ENCODE data around the gene MRPL53.
A peak's percentile ranks its signal among the peaks of the same experiment; 100 is the strongest.

Gene MRPL53

GRCh38 chr2:74513605-74514367 is 41.3 kb upstream of the MRPL53 start:
- Mint-ChIP-seq H3K4me3 (peak overlapping the region in 1 of 3 experiments; percentile 19), H3K27me3 (ENCODE audit: low read depth) (peaks cover 99% of the 10 kb centered on the region), H3K27ac (no peak overlapping the region), H3K4me1 (no peaks in the 10 kb centered on the region), H3K9me3 (no peaks in the 10 kb centered on the region), H3K36me3 (ENCODE audit: low read depth) (no peaks in the 10 kb centered on the region)
- no peak for TF ChIP-seq CTCF (IDR thresholded peaks at IDR 0.05; ENCODE audit: unreplicated experiment in 3 of 3)

- Mint-ChIP-seq H3K4me3 (peak overlapping the region in 1 of 3 experiments; percentile 31), H3K9me3 (no peaks in the 10 kb centered on the region), H3K27me3 (ENCODE audit: low read depth) (peaks cover 99% of the 10 kb centered on the region), H3K36me3 (ENCODE audit: low read depth) (no peaks in the 10 kb centered on the region), H3K4me1 (peaks cover 4% of the 10 kb centered on the region), H3K27ac (no peak overlapping the region)
- TF ChIP-seq CTCF (IDR thresholded peaks at IDR 0.05; ENCODE audit: unreplicated experiment in 3 of 3), result no peak
Measured at GRCh38 chr2:74512744-74513604, 40.5 kb upstream of the MRPL53 start.

GRCh38 chr2:74511104-74511989 is 38.9 kb upstream of the MRPL53 start:
- no peaks in the 10 kb centered on the region for H3K9me3 Mint-ChIP-seq

GRCh38 chr2:74510272-74510671 is 37.8 kb upstream of the MRPL53 start:
- no peak overlapping the region for H3K27ac Mint-ChIP-seq
- H3K36me3 Mint-ChIP-seq (ENCODE audit: low read depth), result peaks cover 19% of the 10 kb centered on the region
- H3K27me3 Mint-ChIP-seq (ENCODE audit: low read depth), result peaks cover 94% of the 10 kb centered on the region
- TF ChIP-seq CTCF (IDR thresholded peaks at IDR 0.05; ENCODE audit: unreplicated experiment in 3 of 3), result no peak
- H3K9me3 Mint-ChIP-seq, result no peaks in the 10 kb centered on the region
- H3K4me3 Mint-ChIP-seq, result no peak overlapping the region
- peaks cover 18% of the 10 kb centered on the region for H3K4me1 Mint-ChIP-seq

More at GRCh38 chr2:74511104-74511989, 38.9 kb upstream of the MRPL53 start:
- Mint-ChIP-seq H3K36me3 (ENCODE audit: low read depth) (peaks cover 13% of the 10 kb centered on the region), H3K27me3 (ENCODE audit: low read depth) (peaks cover 98% of the 10 kb centered on the region), H3K4me1 (peaks cover 17% of the 10 kb centered on the region), H3K4me3 (no peak overlapping the region), H3K27ac (no peak overlapping the region)
- no peak for TF ChIP-seq CTCF (IDR thresholded peaks at IDR 0.05; ENCODE audit: unreplicated experiment in 3 of 3)

- peaks cover 31% of the 10 kb centered on the region for H3K36me3 Mint-ChIP-seq (ENCODE audit: low read depth)
- peaks cover 34% of the 10 kb centered on the region for H3K4me1 Mint-ChIP-seq
- TF ChIP-seq CTCF (IDR thresholded peaks at IDR 0.05; ENCODE audit: unreplicated experiment in 3 of 3), result no peak
- peak overlapping the region; percentile 98 to 100 (median 99) for H3K4me3 Mint-ChIP-seq
- H3K27ac Mint-ChIP-seq, result peak overlapping the region; percentile 100
- H3K27me3 Mint-ChIP-seq (ENCODE audit: low read depth), result peaks cover 95% of the 10 kb centered on the region
- H3K9me3 Mint-ChIP-seq, result no peaks in the 10 kb centered on the region
Measured at GRCh38 chr2:74507926-74508520, 35.5 kb upstream of the MRPL53 start.

Data from nephron (organoid).